Vagina (tissue), 2 donors: ENCODE data around the gene OSBPL6.

Experiments
- POLR2A ChIP-seq, 2 donors: fragments of 450-650 bp; IDR thresholded peaks; one replicate each; pipeline ENCODE4 v1.6.1; 2017; ENCODE audit warnings: antibody characterized with exemption in 2 of 2, mild to moderate bottlenecking in 2 of 2, moderate library complexity in 2 of 2
- POLR2AphosphoS5 ChIP-seq, 2 donors: sonication (generic); formaldehyde crosslinking; IDR thresholded peaks; one replicate each; pipeline ENCODE4 v1.9.0; 2017; ENCODE audit warnings: antibody characterized with exemption in 2 of 2, mild to moderate bottlenecking in 2 of 2, low read depth in 1 of 2; ENCODE audit not compliant: insufficient read depth in 1 of 2
- TF ChIP-seq, protein P1 (sequence below), 3 experiments: fragments of 450-650 bp in 2 of 3; fragments of 200-600 bp in 1 of 3; sonication (generic) in 1 of 3; IDR thresholded peaks; one replicate each; pipeline ENCODE4 v1.5.1; 2017 to 2019; ENCODE audit warnings: antibody characterized with exemption in 3 of 3, mild to moderate bottlenecking in 2 of 3, moderate library complexity in 2 of 3

- TF ChIP-seq, protein P1, sequence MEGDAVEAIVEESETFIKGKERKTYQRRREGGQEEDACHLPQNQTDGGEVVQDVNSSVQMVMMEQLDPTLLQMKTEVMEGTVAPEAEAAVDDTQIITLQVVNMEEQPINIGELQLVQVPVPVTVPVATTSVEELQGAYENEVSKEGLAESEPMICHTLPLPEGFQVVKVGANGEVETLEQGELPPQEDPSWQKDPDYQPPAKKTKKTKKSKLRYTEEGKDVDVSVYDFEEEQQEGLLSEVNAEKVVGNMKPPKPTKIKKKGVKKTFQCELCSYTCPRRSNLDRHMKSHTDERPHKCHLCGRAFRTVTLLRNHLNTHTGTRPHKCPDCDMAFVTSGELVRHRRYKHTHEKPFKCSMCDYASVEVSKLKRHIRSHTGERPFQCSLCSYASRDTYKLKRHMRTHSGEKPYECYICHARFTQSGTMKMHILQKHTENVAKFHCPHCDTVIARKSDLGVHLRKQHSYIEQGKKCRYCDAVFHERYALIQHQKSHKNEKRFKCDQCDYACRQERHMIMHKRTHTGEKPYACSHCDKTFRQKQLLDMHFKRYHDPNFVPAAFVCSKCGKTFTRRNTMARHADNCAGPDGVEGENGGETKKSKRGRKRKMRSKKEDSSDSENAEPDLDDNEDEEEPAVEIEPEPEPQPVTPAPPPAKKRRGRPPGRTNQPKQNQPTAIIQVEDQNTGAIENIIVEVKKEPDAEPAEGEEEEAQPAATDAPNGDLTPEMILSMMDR (IDR thresholded peaks at IDR 0.05): no peak
- TF ChIP-seq POLR2AphosphoS5 (IDR thresholded peaks at IDR 0.05; ENCODE audit: insufficient read depth in 1 of 2, low read depth in 1 of 2): no peak
- no peak for TF ChIP-seq POLR2A (IDR thresholded peaks at IDR 0.05)
Observed at GRCh38 chr2:178237488-178238153, 43.3 kb downstream of the OSBPL6 start.
